ENCODE results near the gene DLD. TPM values are rescaled to one million over a fixed set of nuclear protein-coding genes. Genes with fewer than 3 reads are reported as not detected.

DLD gene
- total RNA-seq, 2 experiments from 2014 or later: 74.3 to 74.9 TPM

- POLR2A ChIA-PET: no interaction called here
Observed at GRCh38 chr7:107934991-107935770, 44.2 kb downstream of the DLD start.

GRCh38 chr7:107936312-107936711 lies 45.3 kb downstream of the DLD start:
- ChIA-PET CTCF (no interaction called here), POLR2A (no interaction called here)
- Histone ChIP-seq H3K36me3 (ENCODE audit: insufficient read depth, low read length) (peaks cover 12% of the 10 kb centered on the region), H3K4me3 (ENCODE audit: low read length) (no peak overlapping the region), H3K9me3 (ENCODE audit: control insufficient read depth in 1 of 2, insufficient read depth in 1 of 2, low read length in 2 of 2) (no peaks in the 10 kb centered on the region), H3K27ac (ENCODE audit: low read depth in 1 of 2, low read length in 2 of 2) (no peak overlapping the region), H3K27me3 (ENCODE audit: control insufficient read depth in 1 of 2, insufficient read depth in 2 of 2, low read length in 2 of 2) (no peaks in the 10 kb centered on the region), H3K4me1 (ENCODE audit: insufficient read depth, low read length) (no peaks in the 10 kb centered on the region)
- intact Hi-C loops (cut with DNase I, micrococcal nuclease): no loop called here
- H3K27ac Mint-ChIP-seq: no peak overlapping the region
- H3K9me3 Mint-ChIP-seq: no peaks in the 10 kb centered on the region
- no peak overlapping the region for H3K4me3 Mint-ChIP-seq
- no peak for ATAC-seq (ENCODE audit: poor library complexity)
- H3K27me3 Mint-ChIP-seq: no peaks in the 10 kb centered on the region
- DNase-seq: no peak
- H3K36me3 Mint-ChIP-seq (ENCODE audit: low read depth): peaks cover 28% of the 10 kb centered on the region
- peaks cover 18% of the 10 kb centered on the region for H3K4me1 Mint-ChIP-seq (ENCODE audit: low read depth)
- no peak for TF ChIP-seq CTCF (IDR thresholded peaks at IDR 0.05)

More at GRCh38 chr7:107934991-107935770, 44.2 kb downstream of the DLD start:
- no peaks in the 10 kb centered on the region for H3K4me1 ChIP-seq (ENCODE audit: insufficient read depth, low read length)
- H3K27ac ChIP-seq (ENCODE audit: low read depth in 1 of 2, low read length in 2 of 2): no peak overlapping the region
- Mint-ChIP-seq H3K27ac (no peak overlapping the region), H3K36me3 (ENCODE audit: low read depth) (peaks cover 21% of the 10 kb centered on the region), H3K4me3 (no peak overlapping the region), H3K9me3 (no peaks in the 10 kb centered on the region), H3K4me1 (ENCODE audit: low read depth) (peaks cover 18% of the 10 kb centered on the region), H3K27me3 (no peaks in the 10 kb centered on the region)
- H3K4me3 ChIP-seq (ENCODE audit: low read length): no peak overlapping the region
- ATAC-seq (ENCODE audit: poor library complexity) (no peak), DNase-seq (no peak)
- no peaks in the 10 kb centered on the region for H3K27me3 ChIP-seq (ENCODE audit: control insufficient read depth in 1 of 2, insufficient read depth in 2 of 2, low read length in 2 of 2)
- intact Hi-C loops (cut with DNase I, micrococcal nuclease): no loop called here
- CTCF ChIA-PET: interaction anchor here (1.1 kb wide), 1 partner anchor 16 kb away, joined by 3 read pairs; no protein-coding TSS in a partner anchor
- TF ChIP-seq CTCF (IDR thresholded peaks at IDR 0.05): no peak
- no peaks in the 10 kb centered on the region for H3K9me3 ChIP-seq (ENCODE audit: control insufficient read depth in 1 of 2, insufficient read depth in 1 of 2, low read length in 2 of 2)
- peaks cover 8% of the 10 kb centered on the region for H3K36me3 ChIP-seq (ENCODE audit: insufficient read depth, low read length)

- DNase-seq (no peak), ATAC-seq (ENCODE audit: poor library complexity) (no peak)
- Histone ChIP-seq H3K4me1 (ENCODE audit: insufficient read depth, low read length) (no peaks in the 10 kb centered on the region), H3K27ac (ENCODE audit: low read depth in 1 of 2, low read length in 2 of 2) (no peak overlapping the region), H3K27me3 (ENCODE audit: control insufficient read depth in 1 of 2, insufficient read depth in 2 of 2, low read length in 2 of 2) (no peaks in the 10 kb centered on the region), H3K4me3 (ENCODE audit: low read length) (no peak overlapping the region), H3K9me3 (ENCODE audit: control insufficient read depth in 1 of 2, insufficient read depth in 1 of 2, low read length in 2 of 2) (no peaks in the 10 kb centered on the region), H3K36me3 (ENCODE audit: insufficient read depth, low read length) (peaks cover 9% of the 10 kb centered on the region)
- intact Hi-C loops (cut with DNase I, micrococcal nuclease): no loop called here
- Mint-ChIP-seq H3K27ac (no peak overlapping the region), H3K36me3 (ENCODE audit: low read depth) (peaks cover 20% of the 10 kb centered on the region), H3K9me3 (no peaks in the 10 kb centered on the region), H3K4me1 (ENCODE audit: low read depth) (peaks cover 12% of the 10 kb centered on the region), H3K27me3 (no peaks in the 10 kb centered on the region), H3K4me3 (no peak overlapping the region)
- CTCF ChIA-PET: no interaction called here
- no peak for TF ChIP-seq CTCF (IDR thresholded peaks at IDR 0.05)
- POLR2A ChIA-PET: no interaction called here
Observed at GRCh38 chr7:107937531-107937930, 46.5 kb downstream of the DLD start.
